Cardiac fibroblast (primary cell): ENCODE measurements around the gene ADAM10.
A peak's percentile ranks its signal among the peaks of the same experiment; 100 is the strongest.

Source experiments
- DNase-seq, 2 donors: peaks; one replicate each; pipeline versions ENCODE4 v3.0.0 to v3.0.0-alpha.2; 2010; ENCODE audit warnings: low read depth in 2 of 2
- H3K4me3 ChIP-seq, 2 donors: replicated peaks in 1 of 2; 1 replicate in 1 of 2; 2 replicates in 1 of 2; pipeline ENCODE4 v1.5.1; 2011; ENCODE audit warnings: low read depth in 2 of 2, low read length in 2 of 2, mild to moderate bottlenecking in 2 of 2, moderate library complexity in 1 of 2
- TF ChIP-seq, protein P1 (sequence below): IDR thresholded peaks from one replicate; pipeline ENCODE4 v1.5.1; 2011; ENCODE audit warnings: low read depth, mild to moderate bottlenecking, low read length, inconsistent platforms

Gene ADAM10

GRCh38 chr15:58779554-58779953, 30.0 kb upstream of the ADAM10 start:
- H3K4me3 ChIP-seq, result no peak overlapping the region
- DNase-seq, result peak in 1 of 2 donors; percentile 34
- TF ChIP-seq, protein P1, sequence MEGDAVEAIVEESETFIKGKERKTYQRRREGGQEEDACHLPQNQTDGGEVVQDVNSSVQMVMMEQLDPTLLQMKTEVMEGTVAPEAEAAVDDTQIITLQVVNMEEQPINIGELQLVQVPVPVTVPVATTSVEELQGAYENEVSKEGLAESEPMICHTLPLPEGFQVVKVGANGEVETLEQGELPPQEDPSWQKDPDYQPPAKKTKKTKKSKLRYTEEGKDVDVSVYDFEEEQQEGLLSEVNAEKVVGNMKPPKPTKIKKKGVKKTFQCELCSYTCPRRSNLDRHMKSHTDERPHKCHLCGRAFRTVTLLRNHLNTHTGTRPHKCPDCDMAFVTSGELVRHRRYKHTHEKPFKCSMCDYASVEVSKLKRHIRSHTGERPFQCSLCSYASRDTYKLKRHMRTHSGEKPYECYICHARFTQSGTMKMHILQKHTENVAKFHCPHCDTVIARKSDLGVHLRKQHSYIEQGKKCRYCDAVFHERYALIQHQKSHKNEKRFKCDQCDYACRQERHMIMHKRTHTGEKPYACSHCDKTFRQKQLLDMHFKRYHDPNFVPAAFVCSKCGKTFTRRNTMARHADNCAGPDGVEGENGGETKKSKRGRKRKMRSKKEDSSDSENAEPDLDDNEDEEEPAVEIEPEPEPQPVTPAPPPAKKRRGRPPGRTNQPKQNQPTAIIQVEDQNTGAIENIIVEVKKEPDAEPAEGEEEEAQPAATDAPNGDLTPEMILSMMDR, result no peak

- H3K4me3 ChIP-seq, result no peak overlapping the region
- no peak for DNase-seq
- TF ChIP-seq, protein P1, result no peak
Measured at GRCh38 chr15:58777107-58777506, 27.6 kb upstream of the ADAM10 start.

DNA sequence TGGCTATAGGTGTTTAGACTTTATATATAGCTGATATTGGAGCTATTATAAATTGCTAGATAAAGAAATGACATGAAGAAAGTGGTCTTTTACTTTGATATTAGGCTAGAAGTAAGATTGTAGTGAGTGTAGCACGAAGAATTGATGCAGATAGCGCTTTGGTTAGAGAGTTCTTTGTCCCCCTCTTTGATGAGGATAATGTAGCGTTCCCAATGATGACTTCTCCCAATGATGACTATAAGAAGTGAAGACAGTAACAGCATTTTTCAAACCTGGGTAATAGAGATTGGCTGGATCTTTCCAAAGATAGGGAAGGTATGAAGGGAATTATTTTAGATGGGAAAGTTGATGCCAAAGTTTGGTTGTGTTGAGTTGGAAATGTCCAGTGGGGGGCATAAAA, 25.9 kb upstream of the ADAM10 start:
- no peak for DNase-seq
- no peak overlapping the region for H3K4me3 ChIP-seq
- TF ChIP-seq, protein P1, result no peak

GRCh38 chr15:58773024-58773423, 23.5 kb upstream of the ADAM10 start:
- DNase-seq, result no peak
- TF ChIP-seq, protein P1, result no peak
- H3K4me3 ChIP-seq, result peak overlapping the region; percentile 85 to 94

GRCh38 chr15:58771621-58772250, 22.2 kb upstream of the ADAM10 start:
- H3K4me3 ChIP-seq, result peak overlapping the region; percentile 85 to 94
- TF ChIP-seq, protein P1, result no peak
- peak in 1 of 2 donors; percentile 12 for DNase-seq

- peak; percentile 99 for DNase-seq
- peak within 1 kb of the TSS; percentile 85 to 94 for H3K4me3 ChIP-seq
- TF ChIP-seq, protein P1, result peak; percentile 5
Measured at GRCh38 chr15:58770857-58771620, 21.5 kb upstream of the ADAM10 start, which contains the start of gene MINDY2. Gene MINDY2, plus strand, starts transcription at chr15:58771302. Its CDS starts 94 bp downstream, at chr15:58771396.
